Spleen (tissue), 7 donors: ENCODE results near the gene ASNS.
"Not testable (repeated sequence)": the region's sequence is repeated elsewhere in the genome, so short reads cannot be mapped to it uniquely, and the experiment has no call there.

Experiments used
- POLR2AphosphoS5 ChIP-seq, 3 donors: sonication (generic); formaldehyde crosslinking; IDR thresholded peaks; one replicate each; pipeline ENCODE4 v1.5.1; 2017; ENCODE audit warnings: antibody characterized with exemption in 3 of 3
- TF ChIP-seq, protein P1 (sequence below), 11 experiments: fragments of 200-600 bp in 7 of 11; fragments of 450-650 bp in 4 of 11; sonication (generic) in 4 of 11; IDR thresholded peaks in 8 of 11; conservative IDR thresholded peaks in 3 of 11; 1 replicate in 7 of 11; 2 replicates in 4 of 11; pipeline versions ENCODE4 v1.4.0 to v1.8.0; 2016 to 2021; ENCODE audit warnings: antibody characterized with exemption in 11 of 11, inconsistent platforms in 4 of 11, mild to moderate bottlenecking in 1 of 11
- donor health status: DM: no; HTN: no; CAD: no; lungs with moderate emphysema.
- donor health status: DM: no; HTN: no; CAD: no.
- donor health status: DM: no; HTN: no; CAD: no.

DNA sequence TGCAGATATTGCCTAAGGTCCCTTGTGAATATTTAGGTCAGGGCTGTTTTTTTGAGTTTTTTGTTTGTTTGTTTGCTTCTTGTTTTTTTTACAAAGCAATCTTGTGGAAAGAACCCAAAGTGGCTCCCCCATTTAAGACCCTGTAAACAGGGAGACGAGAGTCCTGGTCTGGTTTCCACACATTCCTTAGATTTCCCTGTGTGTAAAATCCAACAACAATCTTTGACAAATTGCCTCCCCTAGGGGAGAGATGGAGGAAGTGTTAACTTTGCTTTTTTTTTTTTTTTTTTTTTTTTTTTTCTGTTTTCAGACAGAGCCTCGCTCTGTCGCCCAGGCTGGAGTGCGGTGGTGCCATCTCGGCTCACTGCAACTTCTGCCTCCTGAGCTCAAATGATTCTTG is 40.1 kb upstream of the ASNS start:
- TF ChIP-seq, protein P1, sequence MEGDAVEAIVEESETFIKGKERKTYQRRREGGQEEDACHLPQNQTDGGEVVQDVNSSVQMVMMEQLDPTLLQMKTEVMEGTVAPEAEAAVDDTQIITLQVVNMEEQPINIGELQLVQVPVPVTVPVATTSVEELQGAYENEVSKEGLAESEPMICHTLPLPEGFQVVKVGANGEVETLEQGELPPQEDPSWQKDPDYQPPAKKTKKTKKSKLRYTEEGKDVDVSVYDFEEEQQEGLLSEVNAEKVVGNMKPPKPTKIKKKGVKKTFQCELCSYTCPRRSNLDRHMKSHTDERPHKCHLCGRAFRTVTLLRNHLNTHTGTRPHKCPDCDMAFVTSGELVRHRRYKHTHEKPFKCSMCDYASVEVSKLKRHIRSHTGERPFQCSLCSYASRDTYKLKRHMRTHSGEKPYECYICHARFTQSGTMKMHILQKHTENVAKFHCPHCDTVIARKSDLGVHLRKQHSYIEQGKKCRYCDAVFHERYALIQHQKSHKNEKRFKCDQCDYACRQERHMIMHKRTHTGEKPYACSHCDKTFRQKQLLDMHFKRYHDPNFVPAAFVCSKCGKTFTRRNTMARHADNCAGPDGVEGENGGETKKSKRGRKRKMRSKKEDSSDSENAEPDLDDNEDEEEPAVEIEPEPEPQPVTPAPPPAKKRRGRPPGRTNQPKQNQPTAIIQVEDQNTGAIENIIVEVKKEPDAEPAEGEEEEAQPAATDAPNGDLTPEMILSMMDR (IDR thresholded peaks at IDR 0.05 in 8 of 11, conservative IDR thresholded peaks at IDR 0.05 in 3 of 11), result not testable (repeated sequence)
- not testable (repeated sequence) for TF ChIP-seq POLR2AphosphoS5 (IDR thresholded peaks at IDR 0.05)
